ENCODE data around the gene ACAP3.

DNA sequence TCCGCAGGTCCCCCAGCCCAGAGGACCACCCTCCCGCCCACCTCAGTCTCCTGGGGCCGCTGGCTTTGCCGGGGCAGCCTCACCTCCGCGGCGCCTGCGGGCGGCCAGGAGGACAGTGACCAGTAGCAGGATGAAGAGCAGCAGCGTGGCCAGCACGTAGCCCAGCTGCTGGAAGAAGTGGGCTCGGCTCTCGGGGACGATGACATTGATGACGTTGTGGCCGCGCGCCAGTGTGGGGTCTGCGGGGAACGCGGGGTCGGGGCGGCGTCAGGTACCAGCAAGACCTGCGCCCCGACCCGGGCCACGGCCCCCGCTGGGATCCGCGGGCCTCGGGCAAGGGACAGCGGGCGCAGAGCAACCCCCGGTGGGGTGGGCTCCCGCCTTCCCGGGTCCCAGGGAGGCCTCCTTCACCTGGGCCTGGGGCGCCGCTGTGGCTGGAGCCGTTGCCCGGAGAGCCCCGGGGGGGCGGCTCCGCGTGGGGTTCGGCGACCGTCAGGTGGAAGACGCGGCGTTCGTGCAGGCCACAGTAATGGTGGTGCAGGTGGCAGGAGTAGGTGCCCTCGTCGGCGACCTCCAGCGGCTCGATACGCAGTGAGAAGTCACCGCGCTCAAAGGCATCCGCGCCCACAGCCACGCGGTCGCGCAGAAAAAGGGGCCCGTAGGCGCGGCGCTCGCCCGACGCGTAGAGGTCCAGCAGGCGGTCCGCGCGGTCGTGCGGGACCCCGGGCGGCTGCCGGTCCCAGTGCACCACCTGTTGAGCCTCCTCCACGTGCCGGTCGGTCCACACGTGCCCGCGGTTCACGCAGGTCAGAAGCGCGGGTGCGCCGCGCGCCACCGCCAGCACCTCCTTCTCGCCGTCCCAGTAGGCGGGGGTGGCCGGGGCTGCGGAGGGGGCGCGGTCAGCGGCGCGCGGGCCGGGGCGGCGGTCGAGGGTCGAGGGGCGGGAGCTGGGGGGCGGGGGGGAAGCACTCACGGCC is 46.8 kb upstream of the ACAP3 start:
- no peak for TF ChIP-seq SUZ12 (IDR thresholded peaks at IDR 0.05)
- TF ChIP-seq ZNF384 (IDR thresholded peaks at IDR 0.05) = no peak
- no peak for TF ChIP-seq BHLHE40 (IDR thresholded peaks at IDR 0.05; ENCODE audit: borderline replicate concordance)
- TF ChIP-seq ARNT (IDR thresholded peaks at IDR 0.05) = no peak
- TF ChIP-seq FOXA1 (IDR thresholded peaks at IDR 0.05) = no peak
- no peak for TF ChIP-seq ELF4 (IDR thresholded peaks at IDR 0.05)
- TF ChIP-seq, protein P1, sequence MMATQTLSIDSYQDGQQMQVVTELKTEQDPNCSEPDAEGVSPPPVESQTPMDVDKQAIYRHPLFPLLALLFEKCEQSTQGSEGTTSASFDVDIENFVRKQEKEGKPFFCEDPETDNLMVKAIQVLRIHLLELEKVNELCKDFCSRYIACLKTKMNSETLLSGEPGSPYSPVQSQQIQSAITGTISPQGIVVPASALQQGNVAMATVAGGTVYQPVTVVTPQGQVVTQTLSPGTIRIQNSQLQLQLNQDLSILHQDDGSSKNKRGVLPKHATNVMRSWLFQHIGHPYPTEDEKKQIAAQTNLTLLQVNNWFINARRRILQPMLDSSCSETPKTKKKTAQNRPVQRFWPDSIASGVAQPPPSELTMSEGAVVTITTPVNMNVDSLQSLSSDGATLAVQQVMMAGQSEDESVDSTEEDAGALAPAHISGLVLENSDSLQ (IDR thresholded peaks at IDR 0.05) = no peak

Measured in HEK293T (cell line).